Duodenal mucosa (tissue), 2 donors: Measurements from ENCODE around the gene HES2.

ENCODE experiments used
- H3K27ac ChIP-seq: one replicate; pipeline ENCODE4 v1.7.0; 2013; ENCODE audit warnings: low read depth, low read length
- H3K27me3 ChIP-seq, 2 donors: one replicate each; pipeline ENCODE4 v1.7.0; 2013; ENCODE audit warnings: low read length in 2 of 2, control low read depth in 1 of 2; ENCODE audit not compliant: insufficient read depth in 2 of 2, control insufficient read depth in 1 of 2
- H3K36me3 ChIP-seq, 2 donors: one replicate each; pipeline ENCODE4 v1.7.0; 2013; ENCODE audit warnings: low read length in 2 of 2, control low read depth in 1 of 2; ENCODE audit not compliant: insufficient read depth in 2 of 2, control insufficient read depth in 1 of 2
- H3K4me1 ChIP-seq, 2 donors: one replicate each; pipeline ENCODE4 v1.7.0; 2013; ENCODE audit warnings: low read length in 2 of 2, control low read depth in 1 of 2; ENCODE audit not compliant: insufficient read depth in 2 of 2, control insufficient read depth in 1 of 2
- H3K4me3 ChIP-seq, 2 donors: one replicate each; pipeline ENCODE4 v1.7.0; 2013; ENCODE audit warnings: low read length in 2 of 2, low read depth in 1 of 2
- H3K9ac ChIP-seq, 2 donors: one replicate each; pipeline ENCODE4 v1.7.0; 2013; ENCODE audit warnings: low read length in 2 of 2, low read depth in 1 of 2
- H3K9me3 ChIP-seq, 2 donors: one replicate each; pipeline ENCODE4 v1.7.0; 2013; ENCODE audit warnings: low read length in 2 of 2, control low read depth in 1 of 2; ENCODE audit not compliant: control insufficient read depth in 1 of 2

Gene HES2

GRCh38 chr1:6426277-6426971, 6.7 kb upstream of the HES2 start:
- H3K27me3 ChIP-seq = peaks cover 37 to 43% of the 10 kb centered on the region in 2 donors
- no peak overlapping the region for H3K27ac ChIP-seq
- peaks cover 11 to 33% of the 10 kb centered on the region in 2 donors for H3K4me1 ChIP-seq
- H3K36me3 ChIP-seq = no peaks in the 10 kb centered on the region
- no peak overlapping the region for H3K9ac ChIP-seq
- no peak overlapping the region for H3K4me3 ChIP-seq
- H3K9me3 ChIP-seq = no peaks in the 10 kb centered on the region

DNA sequence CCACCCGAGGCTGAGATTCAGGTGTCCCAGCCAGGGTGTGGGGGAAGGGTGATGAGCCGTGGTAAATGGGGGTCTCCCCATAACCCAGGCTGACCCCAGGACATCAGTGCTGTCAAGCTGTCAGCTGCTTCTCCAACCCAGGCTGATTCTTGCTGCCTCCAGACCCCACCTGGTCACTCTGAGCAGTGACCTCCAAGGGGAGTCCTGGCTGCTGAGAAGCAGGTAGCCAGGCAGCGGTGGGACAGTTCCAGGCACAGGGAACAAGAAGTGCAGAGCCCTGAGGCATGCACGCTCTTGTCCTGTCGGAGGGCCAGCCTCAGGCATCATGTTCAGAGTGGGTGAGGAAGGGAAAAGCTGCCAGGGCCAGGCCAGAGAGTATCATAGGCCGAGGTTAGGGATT, 5.9 kb upstream of the HES2 start:
- Histone ChIP-seq H3K36me3 (no peaks in the 10 kb centered on the region), H3K4me3 (no peak overlapping the region), H3K27ac (no peak overlapping the region), H3K27me3 (peaks cover 45 to 51% of the 10 kb centered on the region in 2 donors), H3K4me1 (peaks cover 11 to 38% of the 10 kb centered on the region in 2 donors), H3K9ac (no peak overlapping the region), H3K9me3 (no peaks in the 10 kb centered on the region)

- H3K27me3 ChIP-seq = peaks cover 52 to 58% of the 10 kb centered on the region in 2 donors
- peak within 1 kb of the TSS in 1 of 2 donors; percentile 28 for H3K4me3 ChIP-seq
- H3K27ac ChIP-seq = no peak within 1 kb of the TSS
- H3K36me3 ChIP-seq = no peaks in the 10 kb centered on the region
- H3K9ac ChIP-seq = no peak within 1 kb of the TSS
- no peaks in the 10 kb centered on the region for H3K9me3 ChIP-seq
- H3K4me1 ChIP-seq = peaks cover 18 to 45% of the 10 kb centered on the region in 2 donors
Observed at GRCh38 chr1:6424619-6425593, 5.2 kb upstream of the HES2 start, which contains the start of gene ESPN. ESPN (plus strand) TSS chr1:6424776; CDS start chr1:6424956, 180 bp downstream.

DNA sequence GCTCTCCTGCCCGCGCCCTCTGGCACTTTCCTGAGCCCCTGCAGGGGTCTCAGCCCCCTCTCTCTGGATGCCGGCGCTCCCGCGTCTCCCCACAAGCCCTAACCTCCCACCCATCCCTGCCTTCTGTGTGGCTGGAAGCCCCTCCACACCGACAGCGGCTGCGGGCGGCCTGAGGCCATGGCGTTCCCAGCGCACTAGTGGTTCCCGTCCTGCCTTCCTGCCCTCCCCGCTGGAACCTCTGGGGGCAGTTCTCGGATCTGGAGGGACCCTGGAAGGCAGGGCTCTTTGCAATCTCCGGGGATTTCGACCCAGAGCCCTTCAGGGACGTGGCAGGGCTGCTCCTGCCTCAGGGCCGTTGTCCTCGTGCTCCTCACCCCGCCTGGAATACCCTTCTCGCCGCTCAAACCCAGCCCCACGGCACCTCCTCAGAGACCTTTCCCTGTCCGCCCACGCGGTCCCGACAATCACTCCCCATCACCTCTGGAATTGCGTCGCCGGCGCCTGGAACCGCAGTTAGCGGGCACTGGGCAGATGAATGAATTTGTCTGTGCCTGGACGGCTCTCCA, 4.4 kb upstream of the HES2 start:
- Histone ChIP-seq H3K4me3 (peak overlapping the region in 1 of 2 donors; percentile 28), H3K9me3 (no peaks in the 10 kb centered on the region), H3K27ac (no peak overlapping the region), H3K36me3 (no peaks in the 10 kb centered on the region), H3K4me1 (peaks cover 18 to 48% of the 10 kb centered on the region in 2 donors), H3K27me3 (peaks cover 53 to 59% of the 10 kb centered on the region in 2 donors), H3K9ac (no peak overlapping the region)

GRCh38 chr1:6423321-6423999, 3.7 kb upstream of the HES2 start:
- no peak overlapping the region for H3K27ac ChIP-seq
- no peaks in the 10 kb centered on the region for H3K9me3 ChIP-seq
- no peaks in the 10 kb centered on the region for H3K36me3 ChIP-seq
- peaks cover 21 to 50% of the 10 kb centered on the region in 2 donors for H3K4me1 ChIP-seq
- H3K4me3 ChIP-seq = peak overlapping the region in 1 of 2 donors; percentile 28
- no peak overlapping the region for H3K9ac ChIP-seq
- H3K27me3 ChIP-seq = peaks cover 60 to 65% of the 10 kb centered on the region in 2 donors

DNA sequence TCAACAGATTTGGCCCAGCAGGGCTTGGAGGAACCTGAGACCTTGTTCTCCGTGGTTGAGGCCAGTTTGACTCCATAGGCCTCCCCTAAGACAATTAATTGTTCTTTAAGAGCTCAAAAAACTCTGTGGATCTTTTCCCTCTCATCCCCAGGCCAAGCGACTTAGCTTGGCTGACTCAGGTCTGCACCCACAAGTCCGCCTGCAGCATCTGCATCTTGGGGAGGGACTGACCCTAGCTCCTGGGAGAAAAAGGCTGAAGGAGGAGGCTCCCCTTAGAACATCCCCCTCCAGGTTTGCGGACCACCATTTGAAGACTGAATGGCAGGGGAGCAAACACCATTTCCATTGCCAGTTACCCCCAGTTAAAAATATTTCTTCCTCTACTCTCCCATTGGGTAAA, 1.5 kb upstream of the HES2 start:
- H3K9me3 ChIP-seq = no peaks in the 10 kb centered on the region
- H3K4me3 ChIP-seq = no peak overlapping the region
- no peak overlapping the region for H3K9ac ChIP-seq
- H3K4me1 ChIP-seq = peaks cover 24 to 41% of the 10 kb centered on the region in 2 donors
- H3K27me3 ChIP-seq = peaks cover 67 to 76% of the 10 kb centered on the region in 2 donors
- H3K36me3 ChIP-seq = no peaks in the 10 kb centered on the region
- no peak overlapping the region for H3K27ac ChIP-seq

- Histone ChIP-seq H3K9ac (no peak overlapping the region), H3K9me3 (no peaks in the 10 kb centered on the region), H3K4me3 (peak overlapping the region; percentile 30 to 50), H3K27ac (no peak overlapping the region), H3K27me3 (peaks cover 65 to 78% of the 10 kb centered on the region in 2 donors), H3K36me3 (no peaks in the 10 kb centered on the region), H3K4me1 (peaks cover 25 to 42% of the 10 kb centered on the region in 2 donors)
Observed at GRCh38 chr1:6420454-6421042, 829 bp upstream of the HES2 start.

DNA sequence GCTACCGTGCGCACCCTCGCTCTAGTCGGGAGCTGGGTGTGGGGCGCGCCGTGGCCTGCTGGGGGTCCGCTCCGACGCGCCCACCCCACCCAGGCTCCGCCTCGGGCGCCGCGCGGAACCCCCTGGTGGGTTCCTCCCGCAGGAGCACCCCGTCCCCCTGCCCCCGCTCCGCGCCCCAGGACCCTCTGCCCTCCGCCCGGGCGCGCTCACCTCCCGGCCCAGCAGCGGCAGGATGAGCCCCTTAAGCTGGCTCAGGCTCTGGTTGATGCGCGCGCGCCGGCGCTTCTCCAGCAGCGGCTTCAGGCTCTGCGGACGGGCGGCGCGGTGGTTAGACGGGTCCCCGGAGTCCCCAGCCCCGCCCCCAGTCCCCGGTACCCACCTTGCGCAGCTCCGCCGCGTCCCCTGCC, 319 bp downstream of the HES2 start:
- H3K4me3 ChIP-seq = peak overlapping the region in 1 of 2 donors; percentile 3

DNA sequence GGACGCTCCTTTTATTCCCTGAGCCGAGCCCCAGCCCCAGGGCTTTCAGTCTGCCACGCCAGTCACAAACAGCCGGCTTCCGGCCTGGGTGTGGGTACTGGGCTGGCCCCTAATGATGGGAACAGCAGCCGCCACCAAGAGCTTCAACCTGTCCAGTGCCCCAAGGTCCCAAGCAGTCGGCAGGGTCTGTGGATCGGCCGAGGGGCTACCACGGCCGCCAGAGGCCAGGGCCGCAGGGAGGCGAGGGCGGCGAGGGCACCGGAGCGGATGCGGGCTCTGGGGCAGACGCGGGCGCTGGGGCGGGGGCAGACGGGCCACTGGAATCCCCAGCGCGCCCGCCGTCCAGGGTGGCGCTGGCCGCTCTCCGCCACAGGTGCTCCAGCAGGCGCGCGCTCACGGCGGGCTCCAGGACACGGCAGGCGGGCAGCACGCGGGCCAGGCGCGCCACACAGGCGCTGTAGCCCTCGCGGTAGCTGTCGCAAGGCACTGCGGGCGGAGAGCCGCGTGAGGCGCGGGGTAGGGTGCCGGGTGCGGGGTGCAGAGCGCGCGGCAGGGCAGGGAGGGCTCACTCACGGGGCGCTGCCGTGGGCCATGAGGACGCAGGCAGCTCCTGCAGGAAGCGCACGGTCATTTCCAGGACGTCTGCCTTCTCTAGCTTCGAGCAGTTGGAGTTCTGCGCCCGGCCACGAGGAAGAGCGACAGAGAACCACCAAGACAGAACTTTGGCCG, 887 bp downstream of the HES2 start:
- peaks cover 63 to 72% of the 10 kb centered on the region in 2 donors for H3K27me3 ChIP-seq
- no peak overlapping the region for H3K9ac ChIP-seq
- peak overlapping the region in 1 of 2 donors; percentile 3 for H3K4me3 ChIP-seq
- peaks cover 29 to 45% of the 10 kb centered on the region in 2 donors for H3K4me1 ChIP-seq
- H3K9me3 ChIP-seq = no peaks in the 10 kb centered on the region
- H3K36me3 ChIP-seq = no peaks in the 10 kb centered on the region
- H3K27ac ChIP-seq = no peak overlapping the region

More for the DNA sequence above, 319 bp downstream of the HES2 start:
- Histone ChIP-seq H3K27ac (no peak overlapping the region), H3K27me3 (peaks cover 65 to 75% of the 10 kb centered on the region in 2 donors), H3K36me3 (no peaks in the 10 kb centered on the region), H3K4me1 (peaks cover 32 to 47% of the 10 kb centered on the region in 2 donors), H3K9ac (no peak overlapping the region), H3K9me3 (no peaks in the 10 kb centered on the region)
